BJ (cell line): Measurements from ENCODE around the gene LIN28A. TPM values are rescaled to one million over a fixed set of nuclear protein-coding genes. Genes with fewer than 3 reads are reported as not detected.

Source experiments
- CTCF ChIA-PET: fragments of 350-600 bp; formaldehyde crosslinking; extraction: SDS; loops from one replicate; lab custom pipeline; 2021; ENCODE audit warnings: antibody characterized with exemption, inconsistent platforms; lab: Yijun Ruan, JAX
- POLR2A ChIA-PET: fragments of 300-600 bp; sonication (Branson Sonifier 250); formaldehyde crosslinking; extraction: SDS; loops from one replicate; lab custom pipeline; 2021; ENCODE audit warnings: antibody characterized with exemption; lab: Charles Lee
- DNase-seq: peaks from one replicate; pipeline ENCODE4 v3.0.0-alpha.2; 2011; ENCODE audit warnings: low read depth
- H3K27me3 ChIP-seq: 2 replicates; pipeline ENCODE4 v1.6.0; 2011; ENCODE audit warnings: low read length; ENCODE audit not compliant: control insufficient read depth, insufficient read depth
- H3K36me3 ChIP-seq: 2 replicates; pipeline ENCODE4 v1.5.1; 2011; ENCODE audit warnings: low read length; ENCODE audit not compliant: control insufficient read depth, insufficient read depth
- H3K4me3 ChIP-seq: 2 replicates; pipeline ENCODE4 v1.5.1; 2011; ENCODE audit warnings: low read depth, mild to moderate bottlenecking, control low read depth, low read length
- polyA plus RNA-seq: library from polyadenylated mRNA; depleted of rRNA; stranded (reverse); fragments of >200 nt; gene quantifications from 2 replicates; pipeline ENCODE4 v1.2.3, GENCODE V29; 2011
- TF ChIP-seq, protein P1 (sequence below): IDR thresholded peaks from 2 replicates; pipeline ENCODE4 v1.5.1; 2011; ENCODE audit warnings: low read depth, mild to moderate bottlenecking, control low read depth, inconsistent platforms, low read length, moderate library complexity; ENCODE audit not compliant: insufficient read depth

The LIN28A gene
- polyA plus RNA-seq, 1 experiment = not detected

DNA sequence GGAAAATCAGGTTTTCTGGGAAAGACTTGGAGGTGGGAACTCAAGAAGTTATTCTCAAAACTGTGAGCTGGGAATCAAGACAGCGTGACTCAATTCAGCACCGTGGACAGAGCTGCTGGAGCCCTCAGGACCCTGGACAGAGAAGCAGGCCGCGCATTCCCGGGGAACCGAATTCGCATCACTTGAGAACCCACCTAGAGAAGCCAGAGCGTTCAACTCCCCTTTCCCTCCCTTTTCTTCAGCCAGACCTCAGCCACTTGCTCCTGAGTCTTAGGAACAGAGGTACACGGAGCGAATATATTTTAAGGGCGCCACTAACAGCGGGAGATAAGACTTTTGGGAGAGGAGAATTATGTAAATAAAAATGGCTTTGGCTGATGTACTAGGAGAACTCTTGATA, 2.0 kb upstream of the LIN28A start:
- TF ChIP-seq, protein P1, sequence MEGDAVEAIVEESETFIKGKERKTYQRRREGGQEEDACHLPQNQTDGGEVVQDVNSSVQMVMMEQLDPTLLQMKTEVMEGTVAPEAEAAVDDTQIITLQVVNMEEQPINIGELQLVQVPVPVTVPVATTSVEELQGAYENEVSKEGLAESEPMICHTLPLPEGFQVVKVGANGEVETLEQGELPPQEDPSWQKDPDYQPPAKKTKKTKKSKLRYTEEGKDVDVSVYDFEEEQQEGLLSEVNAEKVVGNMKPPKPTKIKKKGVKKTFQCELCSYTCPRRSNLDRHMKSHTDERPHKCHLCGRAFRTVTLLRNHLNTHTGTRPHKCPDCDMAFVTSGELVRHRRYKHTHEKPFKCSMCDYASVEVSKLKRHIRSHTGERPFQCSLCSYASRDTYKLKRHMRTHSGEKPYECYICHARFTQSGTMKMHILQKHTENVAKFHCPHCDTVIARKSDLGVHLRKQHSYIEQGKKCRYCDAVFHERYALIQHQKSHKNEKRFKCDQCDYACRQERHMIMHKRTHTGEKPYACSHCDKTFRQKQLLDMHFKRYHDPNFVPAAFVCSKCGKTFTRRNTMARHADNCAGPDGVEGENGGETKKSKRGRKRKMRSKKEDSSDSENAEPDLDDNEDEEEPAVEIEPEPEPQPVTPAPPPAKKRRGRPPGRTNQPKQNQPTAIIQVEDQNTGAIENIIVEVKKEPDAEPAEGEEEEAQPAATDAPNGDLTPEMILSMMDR = no peak
- POLR2A ChIA-PET = no interaction called here
- CTCF ChIA-PET = interaction anchor here (1.4 kb wide), 1 partner anchor 9 kb away, joined by 14 read pairs; no protein-coding TSS in a partner anchor

DNA sequence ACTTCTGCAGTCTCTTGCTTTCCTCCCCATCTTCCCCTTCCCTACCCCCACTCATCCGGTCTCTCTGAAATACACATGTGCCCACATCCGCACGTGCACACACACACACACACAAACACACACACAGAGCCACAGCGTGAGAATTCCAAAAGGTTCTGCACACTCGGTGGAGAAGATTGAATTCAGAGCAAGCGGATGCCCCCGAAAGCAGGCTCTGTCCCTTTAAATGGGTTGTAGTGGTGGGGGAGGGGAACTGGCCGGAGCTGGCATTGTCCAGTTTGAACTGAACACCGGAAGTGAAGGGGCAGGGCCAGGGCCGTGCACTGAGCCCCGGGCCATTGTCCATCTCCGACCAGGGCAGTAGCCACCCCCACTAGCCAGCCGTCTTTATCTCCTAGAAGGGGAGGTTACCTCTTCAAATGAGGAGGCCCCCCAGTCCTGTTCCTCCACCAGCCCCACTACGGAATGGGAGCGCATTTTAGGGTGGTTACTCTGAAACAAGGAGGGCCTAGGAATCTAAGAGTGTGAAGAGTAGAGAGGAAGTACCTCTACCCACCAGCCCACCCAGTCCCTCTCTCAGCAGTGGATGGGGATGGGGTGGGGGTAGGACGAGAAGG, 1.3 kb upstream of the LIN28A start:
- H3K36me3 ChIP-seq = no peaks in the 10 kb centered on the region
- ChIA-PET POLR2A (no interaction called here), CTCF (interaction anchor here (0.6 kb wide), 1 partner anchor 88 kb away, joined by 3 read pairs; no protein-coding TSS in a partner anchor)
- TF ChIP-seq, protein P1 = no peak
- no peak for DNase-seq
- peaks cover 35% of the 10 kb centered on the region for H3K27me3 ChIP-seq
- no peak overlapping the region for H3K4me3 ChIP-seq

More for the DNA sequence above, 2.0 kb upstream of the LIN28A start:
- Histone ChIP-seq H3K27me3 (peaks cover 35% of the 10 kb centered on the region), H3K4me3 (no peak overlapping the region), H3K36me3 (no peaks in the 10 kb centered on the region)
- no peak for DNase-seq

DNA sequence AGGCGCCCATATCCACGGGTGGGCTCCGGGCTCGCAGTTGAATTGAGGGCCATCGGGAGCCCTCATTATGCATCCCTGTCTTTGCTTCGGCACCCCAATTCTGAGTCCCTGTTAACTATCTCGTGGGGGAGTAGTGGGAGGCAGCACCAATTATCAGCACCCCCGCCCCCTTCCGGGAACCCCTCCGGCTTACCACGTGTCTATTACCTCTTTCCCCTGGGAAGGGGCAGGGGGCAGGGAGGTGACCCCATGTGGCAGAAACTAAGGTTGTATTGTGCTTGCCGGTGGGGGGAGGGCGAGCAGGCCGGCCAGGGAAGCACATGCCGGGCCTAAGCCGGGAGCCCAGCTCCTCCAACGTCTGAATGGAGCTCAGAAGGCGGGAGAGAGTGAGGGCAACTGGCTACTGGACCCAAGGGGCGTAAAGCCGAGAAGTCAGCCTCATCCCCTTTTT, 1.0 kb downstream of the LIN28A start:
- Histone ChIP-seq H3K27me3 (peaks cover 37% of the 10 kb centered on the region), H3K4me3 (no peak overlapping the region), H3K36me3 (no peaks in the 10 kb centered on the region)
- ChIA-PET POLR2A (no interaction called here), CTCF (interaction anchor here (1.2 kb wide), 1 partner anchor 16 kb away, joined by 3 read pairs; no protein-coding TSS in a partner anchor)
- TF ChIP-seq, protein P1 = no peak
- no peak for DNase-seq

DNA sequence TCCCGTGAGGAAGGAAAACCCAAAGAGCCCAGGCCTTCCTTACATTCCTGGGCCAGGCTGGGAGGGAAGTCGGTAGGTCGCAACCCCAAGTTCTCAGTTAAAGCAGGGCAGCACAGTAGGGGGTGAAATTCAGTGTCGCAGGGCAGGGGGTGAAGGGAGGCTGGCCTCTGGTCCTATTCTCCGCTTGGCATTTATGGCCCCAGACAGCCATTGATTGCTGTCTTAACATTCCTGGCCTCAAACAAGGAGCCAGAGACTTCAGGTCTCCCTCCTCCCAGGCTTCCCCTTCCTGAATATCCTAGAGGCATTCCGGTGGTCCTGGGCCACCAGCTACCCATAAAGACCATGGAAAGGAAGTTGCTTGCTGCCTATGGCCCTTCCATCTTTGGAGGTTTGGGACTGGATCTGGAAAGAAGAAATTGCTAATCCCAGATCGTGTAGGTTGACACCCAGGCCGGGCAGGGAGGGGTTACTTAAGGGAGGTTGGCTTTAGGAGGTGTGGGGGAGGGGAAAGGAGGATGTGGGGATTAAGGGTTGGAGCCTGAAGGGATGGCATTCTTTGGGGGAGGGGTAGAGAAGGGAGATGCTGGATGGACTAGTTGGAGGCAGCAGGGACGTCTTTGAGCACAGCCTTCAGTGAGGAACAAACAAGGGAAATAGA, 1.7 kb downstream of the LIN28A start:
- H3K4me3 ChIP-seq = no peak overlapping the region
- H3K36me3 ChIP-seq = no peaks in the 10 kb centered on the region
- H3K27me3 ChIP-seq = peaks cover 37% of the 10 kb centered on the region
- ChIA-PET CTCF (interaction anchor here (1.1 to 1.8 kb wide), 3 partner anchors 21 to 242 kb away, joined by 3 to 6 read pairs (median 5); partner anchors contain the start of gene ZNF593), POLR2A (no interaction called here)
- DNase-seq = no peak
- TF ChIP-seq, protein P1 = no peak

DNA sequence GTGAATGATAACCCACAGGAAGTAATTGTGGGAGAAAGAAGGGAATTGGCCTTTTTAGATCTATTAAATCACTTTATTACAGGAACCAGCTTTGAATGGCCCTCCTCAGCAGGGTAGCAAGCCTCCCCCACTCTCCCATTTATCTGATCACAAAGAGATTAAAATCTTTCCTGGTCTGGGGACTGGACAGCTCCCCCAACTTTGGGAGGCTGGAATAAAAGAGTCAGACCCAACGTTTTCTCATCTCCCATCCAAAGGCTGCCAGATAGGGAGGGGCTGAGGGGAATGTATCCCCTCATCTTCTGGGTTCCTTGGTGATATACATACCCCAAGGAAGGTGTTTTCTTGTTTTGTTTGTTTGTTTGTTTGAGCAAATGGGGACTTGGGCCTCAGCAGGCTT, 2.4 kb downstream of the LIN28A start:
- ChIA-PET POLR2A (no interaction called here), CTCF (interaction anchor here (1.1 to 1.8 kb wide), 3 partner anchors 22 to 243 kb away, joined by 3 to 6 read pairs (median 5); partner anchors contain the start of gene ZNF593)
- no peak overlapping the region for H3K4me3 ChIP-seq
- no peak for DNase-seq
- peaks cover 37% of the 10 kb centered on the region for H3K27me3 ChIP-seq
- TF ChIP-seq, protein P1 = no peak
- no peaks in the 10 kb centered on the region for H3K36me3 ChIP-seq
